Kidney (tissue), 14 donors: ENCODE data around the gene PDGFRA. TPM values are rescaled to one million over a fixed set of nuclear protein-coding genes. Genes with fewer than 3 reads are reported as not detected.
A peak's percentile ranks its signal among the peaks of the same experiment; 100 is the strongest.
"Not testable (repeated sequence)": the region's sequence is repeated elsewhere in the genome, so short reads cannot be mapped to it uniquely, and the experiment has no call there.

Source experiments
- DNase-seq, 5 donors: peaks; one replicate each; pipeline ENCODE4 v3.0.0-alpha.2; 2013 to 2020
- FAIRE-seq: peaks from 2 replicates; lab custom pipeline; 2012; peaks lifted over from hg19 to GRCh38; lab: Jason Lieb, UNC
- H3K27ac ChIP-seq, 2 donors: one replicate each; pipeline ENCODE4 v1.7.0; 2013; ENCODE audit warnings: low read depth in 2 of 2, low read length in 2 of 2, inconsistent platforms in 1 of 2
- H3K27me3 ChIP-seq: one replicate; pipeline ENCODE4 v1.7.1; 2013; ENCODE audit warnings: low read length, inconsistent platforms; ENCODE audit not compliant: control insufficient read depth, insufficient read depth
- H3K36me3 ChIP-seq, 3 donors: one replicate each; pipeline versions ENCODE4 v1.7.0 to v1.7.1; 2013; ENCODE audit warnings: low read length in 3 of 3, control low read depth in 1 of 3, inconsistent platforms in 1 of 3; ENCODE audit not compliant: insufficient read depth in 3 of 3, control insufficient read depth in 2 of 3
- H3K4me1 ChIP-seq, 3 donors: one replicate each; pipeline versions ENCODE4 v1.7.0 to v1.7.1; 2013; ENCODE audit warnings: low read length in 3 of 3, inconsistent platforms in 1 of 3, low read depth in 1 of 3; ENCODE audit not compliant: control insufficient read depth in 2 of 3, insufficient read depth in 2 of 3
- H3K4me3 ChIP-seq, 3 donors: one replicate each; pipeline versions ENCODE4 v1.7.0 to v1.8.1; 2013; ENCODE audit warnings: low read length in 3 of 3, control low read depth in 1 of 3, inconsistent platforms in 1 of 3
- H3K9ac ChIP-seq, 3 donors: one replicate each; pipeline versions ENCODE4 v1.7.0 to v1.7.1; 2013; ENCODE audit warnings: low read length in 3 of 3, control low read depth in 1 of 3, inconsistent platforms in 1 of 3
- H3K9me3 ChIP-seq, 3 donors: one replicate each; pipeline versions ENCODE4 v1.7.0 to v1.7.1; 2013; ENCODE audit warnings: low read length in 3 of 3, control low read depth in 1 of 3, inconsistent platforms in 1 of 3; ENCODE audit not compliant: control insufficient read depth in 2 of 3, insufficient read depth in 1 of 3
- intact Hi-C: fragments of 100-400 bp; cut with DNase I; formaldehyde crosslinking; loops from one replicate; pipeline ENCODE4 v1.11.1; 2022
- polyA plus RNA-seq: library from polyadenylated mRNA; stranded (reverse); fragments of 350-450 nt; fragmentation: Illumina TruSeq; extraction: RNeasy Lipid Tissue Mini Kit (QIAGEN cat#74804); gene quantifications from one replicate; pipeline ENCODE4 v1.2.3, GENCODE V29; 2014; ENCODE audit warnings: low read depth, low replicate concordance; ENCODE audit not compliant: insufficient read depth
- total RNA-seq: library from RNA; stranded (reverse); fragmentation: NEBNext Ultra II Directional; extraction: Animal tissue kit (Norgen Biotek cat#: 25700); gene quantifications from one replicate; pipeline ENCODE4 v1.2.1, GENCODE V29; 2021
- TF ChIP-seq, protein P1 (sequence below): IDR thresholded peaks from 3 replicates; pipeline ENCODE4 v1.5.1; 2012; ENCODE audit warnings: mild to moderate bottlenecking, moderate library complexity, borderline replicate concordance; ENCODE audit not compliant: insufficient read depth; ENCODE audit errors: extremely low read depth
- donor health status: control.
- donor health status: control.
- donor health status: control.
- donor health status: control.
- donor health status: control.
- donor health status: DM: yes; HTN: yes; CAD: no.
- donor health status: Normal renal cell carcinoma (clear cell type).

PDGFRA gene
- total and polyA plus RNA-seq, 2 donors from 2014 or later, result 12.3 to 71.0 TPM

DNA sequence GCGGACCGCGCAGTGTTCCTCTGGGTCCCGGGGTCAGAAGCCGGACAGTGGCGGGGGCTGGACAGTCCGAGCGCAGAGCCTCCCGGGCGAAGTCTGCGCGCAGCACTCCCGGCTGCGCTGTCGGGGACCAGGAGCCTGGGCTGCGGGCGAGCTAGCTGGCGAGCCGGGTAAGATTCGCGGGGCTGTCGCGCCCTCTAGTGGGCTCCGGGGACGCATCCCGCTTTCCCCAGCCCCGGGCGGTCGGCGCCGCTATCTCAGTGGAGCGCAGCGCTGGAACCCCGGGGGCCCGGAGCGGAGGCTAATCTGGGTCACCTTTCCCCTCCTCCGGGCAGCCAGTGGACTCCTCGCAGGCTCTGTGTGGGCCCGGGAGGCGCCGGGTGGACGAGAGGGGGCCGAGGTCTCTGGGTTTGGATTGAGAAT lies 4.2 kb downstream of the PDGFRA start:
- TF ChIP-seq, protein P1, sequence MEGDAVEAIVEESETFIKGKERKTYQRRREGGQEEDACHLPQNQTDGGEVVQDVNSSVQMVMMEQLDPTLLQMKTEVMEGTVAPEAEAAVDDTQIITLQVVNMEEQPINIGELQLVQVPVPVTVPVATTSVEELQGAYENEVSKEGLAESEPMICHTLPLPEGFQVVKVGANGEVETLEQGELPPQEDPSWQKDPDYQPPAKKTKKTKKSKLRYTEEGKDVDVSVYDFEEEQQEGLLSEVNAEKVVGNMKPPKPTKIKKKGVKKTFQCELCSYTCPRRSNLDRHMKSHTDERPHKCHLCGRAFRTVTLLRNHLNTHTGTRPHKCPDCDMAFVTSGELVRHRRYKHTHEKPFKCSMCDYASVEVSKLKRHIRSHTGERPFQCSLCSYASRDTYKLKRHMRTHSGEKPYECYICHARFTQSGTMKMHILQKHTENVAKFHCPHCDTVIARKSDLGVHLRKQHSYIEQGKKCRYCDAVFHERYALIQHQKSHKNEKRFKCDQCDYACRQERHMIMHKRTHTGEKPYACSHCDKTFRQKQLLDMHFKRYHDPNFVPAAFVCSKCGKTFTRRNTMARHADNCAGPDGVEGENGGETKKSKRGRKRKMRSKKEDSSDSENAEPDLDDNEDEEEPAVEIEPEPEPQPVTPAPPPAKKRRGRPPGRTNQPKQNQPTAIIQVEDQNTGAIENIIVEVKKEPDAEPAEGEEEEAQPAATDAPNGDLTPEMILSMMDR, result peak; percentile 84
- intact Hi-C loops, result no loop called here
- peak; percentile 88 to 95 (median 92) for DNase-seq
- Histone ChIP-seq H3K4me1 (peaks cover 0 to 12% (median 4%) of the 10 kb centered on the region in 3 donors), H3K4me3 (peak overlapping the region; percentile 38 to 67 (median 49)), H3K9ac (peak overlapping the region; percentile 32 to 51 (median 51)), H3K9me3 (no peaks in the 10 kb centered on the region), H3K27me3 (peaks cover 7% of the 10 kb centered on the region), H3K36me3 (no peaks in the 10 kb centered on the region), H3K27ac (peak overlapping the region in 1 of 2 donors; percentile 43)
- FAIRE-seq, result no peak

DNA sequence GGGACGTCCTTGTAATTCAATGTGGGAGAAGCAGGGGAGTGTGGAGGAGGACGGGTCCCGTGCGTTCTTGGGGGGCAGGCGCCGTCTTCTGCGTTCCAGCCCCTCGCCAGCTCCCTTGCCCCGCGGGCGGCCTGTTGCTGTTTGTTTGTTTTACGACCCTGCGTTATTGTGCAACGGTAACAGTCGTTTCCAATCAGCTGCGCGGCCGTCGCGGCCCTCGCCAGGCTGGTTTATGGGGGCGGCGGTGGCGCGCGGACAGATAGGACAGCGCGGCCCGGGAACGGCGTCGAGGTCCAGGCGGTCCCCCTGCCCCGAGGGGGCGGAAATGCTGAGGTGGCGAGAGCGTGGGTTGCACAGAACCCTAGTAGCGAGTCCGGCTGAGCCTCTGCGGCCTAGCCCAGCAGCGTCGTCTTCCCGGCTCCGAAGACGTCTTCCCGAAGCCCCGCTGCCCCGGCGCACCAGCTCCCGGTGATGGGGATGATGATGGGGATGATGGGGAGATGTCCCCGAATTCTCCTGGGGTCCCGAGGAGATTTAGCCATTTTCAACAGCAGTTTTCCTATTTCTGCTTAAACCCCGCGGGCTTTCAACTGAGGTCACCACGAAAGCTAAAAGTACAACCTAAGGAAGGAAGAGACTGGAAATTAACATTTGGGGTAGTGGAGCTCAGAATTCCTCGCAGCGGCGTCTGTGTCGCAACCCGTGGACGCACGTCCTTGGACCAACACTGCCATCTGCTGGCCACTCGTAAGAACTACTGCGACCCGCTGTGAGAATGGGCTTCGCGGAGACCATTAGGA lies 4.8 kb downstream of the PDGFRA start:
- H3K4me1 ChIP-seq, result peaks cover 0 to 12% (median 4%) of the 10 kb centered on the region in 3 donors
- intact Hi-C loops, result no loop called here
- no peak overlapping the region for H3K27ac ChIP-seq

GRCh38 chr4:54234497-54235205 lies 5.6 kb downstream of the PDGFRA start:
- Histone ChIP-seq H3K36me3 (no peaks in the 10 kb centered on the region), H3K27me3 (no peaks in the 10 kb centered on the region), H3K4me1 (peaks cover 0 to 12% (median 4%) of the 10 kb centered on the region in 3 donors), H3K9ac (peak overlapping the region in 1 of 3 donors; percentile 51), H3K4me3 (peak overlapping the region in 2 of 3 donors; percentile 45 to 67), H3K9me3 (no peaks in the 10 kb centered on the region), H3K27ac (no peak overlapping the region)
- DNase-seq, result peak in 4 of 5 donors; percentile 8 to 45 (median 18)
- intact Hi-C loops, result no loop called here
- TF ChIP-seq, protein P1, result no peak
- FAIRE-seq, result no peak

More for the DNA sequence above, 4.8 kb downstream of the PDGFRA start:
- TF ChIP-seq, protein P1, result peak; percentile 80
- peak; percentile 77 to 92 (median 88) for DNase-seq
- Histone ChIP-seq H3K36me3 (no peaks in the 10 kb centered on the region), H3K9me3 (no peaks in the 10 kb centered on the region), H3K27me3 (peaks cover 4% of the 10 kb centered on the region), H3K9ac (peak overlapping the region; percentile 32 to 51 (median 51)), H3K4me3 (peak overlapping the region; percentile 38 to 67 (median 49))
- peak; percentile 61 for FAIRE-seq

DNA sequence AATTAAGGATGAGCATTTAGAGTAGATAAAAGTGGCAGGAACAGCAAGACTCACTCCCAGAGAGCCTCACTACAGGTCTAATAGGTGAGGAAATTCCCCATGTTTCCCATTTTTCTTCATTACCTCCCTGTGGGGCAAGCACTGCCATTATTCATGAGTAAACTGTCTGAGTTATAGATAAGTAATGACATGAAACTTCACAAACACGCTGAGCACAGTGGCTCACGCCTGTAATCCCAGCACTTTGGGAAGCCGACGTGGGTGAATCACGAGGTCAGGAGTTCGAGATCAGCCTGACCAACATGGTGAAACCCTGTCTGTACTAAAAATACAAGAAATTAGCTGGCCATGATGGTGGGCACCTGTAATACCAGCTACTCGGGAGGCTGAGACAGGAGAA lies 7.2 kb downstream of the PDGFRA start:
- H3K4me3 ChIP-seq, H3K4me1 ChIP-seq, intact Hi-C loops, H3K9ac ChIP-seq, H3K36me3 ChIP-seq, H3K27ac ChIP-seq, DNase-seq, H3K27me3 ChIP-seq, H3K9me3 ChIP-seq, FAIRE-seq: not testable (repeated sequence)
